ENCODE results near the gene NLRC5.

The NLRC5 gene

DNA sequence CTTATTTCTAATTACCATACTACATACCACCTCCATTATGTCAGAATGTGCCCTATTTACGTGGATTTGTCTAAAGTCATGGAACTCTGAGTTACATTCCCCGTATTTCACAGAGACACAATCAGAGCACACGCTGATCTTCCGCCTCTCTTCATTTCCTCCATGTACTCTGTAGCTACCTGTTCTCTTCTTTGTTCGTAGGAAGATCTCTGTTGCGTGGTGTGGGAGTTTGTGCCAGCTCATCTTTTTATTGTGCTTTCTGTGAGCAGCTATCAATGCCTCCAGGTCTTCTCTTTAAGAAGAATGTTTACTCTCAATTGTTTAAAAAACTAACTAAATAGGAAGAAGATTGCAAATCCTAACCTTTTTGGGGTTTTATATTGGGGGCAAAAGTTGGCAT, 26.9 kb downstream of the NLRC5 start:
- Histone ChIP-seq H3K27ac (ENCODE audit: low read length, poor library complexity, severe bottlenecking) (no peak overlapping the region), H3K4me3 (ENCODE audit: insufficient read depth in 1 of 2, low read depth in 1 of 2, low read length in 2 of 2) (no peak overlapping the region), H3K4me1 (ENCODE audit: control insufficient read depth, insufficient read depth, low read depth, low read length) (no peaks in the 10 kb centered on the region), H3K23ac (ENCODE audit: low read length in 2 of 2) (no peak overlapping the region), H3K4me2 (ENCODE audit: low read length, poor library complexity, severe bottlenecking) (no peak overlapping the region), H3K79me1 (replicated peaks; ENCODE audit: low read length, poor library complexity, severe bottlenecking) (no peaks in the 10 kb centered on the region), H2BK5ac (ENCODE audit: low read depth, low read length, poor library complexity, severe bottlenecking) (no peak overlapping the region), H3K18ac (ENCODE audit: low read depth in 1 of 2, low read length in 2 of 2) (no peak overlapping the region), H3K14ac (ENCODE audit: low read length in 2 of 2) (no peak overlapping the region), H4K8ac (ENCODE audit: low read length) (no peak overlapping the region), H2BK120ac (ENCODE audit: low read depth, low read length) (no peak overlapping the region), H3K4ac (ENCODE audit: low read depth in 1 of 2, low read length in 2 of 2) (no peak overlapping the region), H3K9ac (ENCODE audit: low read length) (no peak overlapping the region), H3K36me3 (ENCODE audit: control insufficient read depth in 1 of 2, insufficient read depth in 2 of 2, low read depth in 1 of 2, low read length in 2 of 2) (peaks cover 10 to 56% of the 10 kb centered on the region in 2 experiments), H3K27me3 (ENCODE audit: control insufficient read depth in 1 of 2, insufficient read depth in 1 of 2, low read length in 2 of 2) (no peaks in the 10 kb centered on the region), H2AK5ac (ENCODE audit: low read length, severe bottlenecking) (no peak overlapping the region), H2AFZ (ENCODE audit: low read depth, low read length) (no peak overlapping the region), H4K91ac (ENCODE audit: low read length) (no peak overlapping the region), H2BK12ac (ENCODE audit: low read length in 2 of 2) (no peak overlapping the region), H2BK15ac (ENCODE audit: low read depth, poor library complexity, severe bottlenecking) (no peak overlapping the region), H3K9me3 (ENCODE audit: control insufficient read depth, low read length) (no peaks in the 10 kb centered on the region)
- WGBS: 88% methylated on average over 4 of the region's 6 CpGs
- no peak for DNase-seq

- Histone ChIP-seq H3K4me1 (ENCODE audit: control insufficient read depth, insufficient read depth, low read depth, low read length) (no peaks in the 10 kb centered on the region), H3K4ac (ENCODE audit: low read depth in 1 of 2, low read length in 2 of 2) (peak overlapping the region in 1 of 2 experiments; percentile 47), H4K91ac (ENCODE audit: low read length) (no peak overlapping the region), H3K14ac (ENCODE audit: low read length in 2 of 2) (no peak overlapping the region), H2BK120ac (ENCODE audit: low read depth, low read length) (no peak overlapping the region), H3K36me3 (ENCODE audit: control insufficient read depth in 1 of 2, insufficient read depth in 2 of 2, low read depth in 1 of 2, low read length in 2 of 2) (peaks cover 13 to 61% of the 10 kb centered on the region in 2 experiments), H3K4me2 (ENCODE audit: low read length, poor library complexity, severe bottlenecking) (no peak overlapping the region), H2AFZ (ENCODE audit: low read depth, low read length) (no peak overlapping the region), H3K23ac (ENCODE audit: low read length in 2 of 2) (no peak overlapping the region), H4K8ac (ENCODE audit: low read length) (no peak overlapping the region), H3K27me3 (ENCODE audit: control insufficient read depth in 1 of 2, insufficient read depth in 1 of 2, low read length in 2 of 2) (no peaks in the 10 kb centered on the region), H3K9me3 (ENCODE audit: control insufficient read depth, low read length) (no peaks in the 10 kb centered on the region), H3K27ac (ENCODE audit: low read length, poor library complexity, severe bottlenecking) (no peak overlapping the region), H3K79me1 (replicated peaks; ENCODE audit: low read length, poor library complexity, severe bottlenecking) (no peaks in the 10 kb centered on the region), H3K4me3 (ENCODE audit: insufficient read depth in 1 of 2, low read depth in 1 of 2, low read length in 2 of 2) (no peak overlapping the region), H2BK12ac (ENCODE audit: low read length in 2 of 2) (no peak overlapping the region), H3K9ac (ENCODE audit: low read length) (no peak overlapping the region), H2BK15ac (ENCODE audit: low read depth, poor library complexity, severe bottlenecking) (no peak overlapping the region), H2AK5ac (ENCODE audit: low read length, severe bottlenecking) (no peak overlapping the region), H3K18ac (ENCODE audit: low read depth in 1 of 2, low read length in 2 of 2) (no peak overlapping the region), H2BK5ac (ENCODE audit: low read depth, low read length, poor library complexity, severe bottlenecking) (no peak overlapping the region)
- DNase-seq: no peak
- WGBS: 91% methylated on average over 5 of the region's 6 CpGs
These were observed 27.5 kb downstream of the NLRC5 start for GRCh38 chr16:57016831-57017230.

GRCh38 chr16:57017251-57017650, 27.9 kb downstream of the NLRC5 start:
- Histone ChIP-seq H3K4me2 (ENCODE audit: low read length, poor library complexity, severe bottlenecking) (no peak overlapping the region), H3K27ac (ENCODE audit: low read length, poor library complexity, severe bottlenecking) (no peak overlapping the region), H3K23ac (ENCODE audit: low read length in 2 of 2) (no peak overlapping the region), H3K9ac (ENCODE audit: low read length) (no peak overlapping the region), H4K91ac (ENCODE audit: low read length) (no peak overlapping the region), H3K4ac (ENCODE audit: low read depth in 1 of 2, low read length in 2 of 2) (no peak overlapping the region), H3K9me3 (ENCODE audit: control insufficient read depth, low read length) (no peaks in the 10 kb centered on the region), H2AFZ (ENCODE audit: low read depth, low read length) (no peak overlapping the region), H3K18ac (ENCODE audit: low read depth in 1 of 2, low read length in 2 of 2) (no peak overlapping the region), H2BK15ac (ENCODE audit: low read depth, poor library complexity, severe bottlenecking) (no peak overlapping the region), H2BK5ac (ENCODE audit: low read depth, low read length, poor library complexity, severe bottlenecking) (no peak overlapping the region), H2AK5ac (ENCODE audit: low read length, severe bottlenecking) (no peak overlapping the region), H4K8ac (ENCODE audit: low read length) (no peak overlapping the region), H2BK12ac (ENCODE audit: low read length in 2 of 2) (no peak overlapping the region), H3K36me3 (ENCODE audit: control insufficient read depth in 1 of 2, insufficient read depth in 2 of 2, low read depth in 1 of 2, low read length in 2 of 2) (peaks cover 17 to 65% of the 10 kb centered on the region in 2 experiments), H3K27me3 (ENCODE audit: control insufficient read depth in 1 of 2, insufficient read depth in 1 of 2, low read length in 2 of 2) (no peaks in the 10 kb centered on the region), H3K4me1 (ENCODE audit: control insufficient read depth, insufficient read depth, low read depth, low read length) (no peaks in the 10 kb centered on the region), H3K14ac (ENCODE audit: low read length in 2 of 2) (no peak overlapping the region), H2BK120ac (ENCODE audit: low read depth, low read length) (no peak overlapping the region), H3K79me1 (replicated peaks; ENCODE audit: low read length, poor library complexity, severe bottlenecking) (no peaks in the 10 kb centered on the region), H3K4me3 (ENCODE audit: insufficient read depth in 1 of 2, low read depth in 1 of 2, low read length in 2 of 2) (no peak overlapping the region)
- 11% methylated on average over 1 of the region's 1 CpG for WGBS
- peak; percentile 33 for DNase-seq

DNA sequence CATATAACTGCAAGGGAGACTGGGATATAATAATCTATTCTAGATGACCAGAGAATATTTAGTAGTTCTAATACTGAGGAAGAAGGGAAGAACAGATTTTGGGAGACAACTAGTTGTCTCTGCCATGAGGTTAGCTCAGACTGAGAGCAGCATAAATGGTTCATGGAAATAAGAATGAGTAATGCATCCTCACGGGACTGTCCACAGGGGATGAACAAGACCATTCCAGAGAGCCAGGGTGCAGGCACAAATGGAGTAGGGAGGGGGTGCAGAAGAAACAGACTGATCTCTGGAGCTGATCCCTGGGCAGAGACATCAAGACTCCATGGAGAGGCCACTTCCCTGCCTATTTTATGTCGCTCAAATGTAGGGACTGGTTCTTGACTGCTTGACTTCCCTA, 30.4 kb downstream of the NLRC5 start:
- Histone ChIP-seq H3K27ac (ENCODE audit: low read length, poor library complexity, severe bottlenecking) (no peak overlapping the region), H2BK12ac (ENCODE audit: low read length in 2 of 2) (no peak overlapping the region), H3K9me3 (ENCODE audit: control insufficient read depth, low read length) (no peaks in the 10 kb centered on the region), H4K8ac (ENCODE audit: low read length) (no peak overlapping the region), H3K18ac (ENCODE audit: low read depth in 1 of 2, low read length in 2 of 2) (no peak overlapping the region), H3K9ac (ENCODE audit: low read length) (peak overlapping the region; percentile 3), H3K27me3 (ENCODE audit: control insufficient read depth in 1 of 2, insufficient read depth in 1 of 2, low read length in 2 of 2) (no peaks in the 10 kb centered on the region), H3K23ac (ENCODE audit: low read length in 2 of 2) (no peak overlapping the region), H3K79me1 (replicated peaks; ENCODE audit: low read length, poor library complexity, severe bottlenecking) (no peaks in the 10 kb centered on the region), H2BK120ac (ENCODE audit: low read depth, low read length) (no peak overlapping the region), H3K4me1 (ENCODE audit: control insufficient read depth, insufficient read depth, low read depth, low read length) (no peaks in the 10 kb centered on the region), H2BK15ac (ENCODE audit: low read depth, poor library complexity, severe bottlenecking) (peak overlapping the region; percentile 33), H3K4ac (ENCODE audit: low read depth in 1 of 2, low read length in 2 of 2) (no peak overlapping the region), H4K91ac (ENCODE audit: low read length) (no peak overlapping the region), H3K14ac (ENCODE audit: low read length in 2 of 2) (no peak overlapping the region), H2BK5ac (ENCODE audit: low read depth, low read length, poor library complexity, severe bottlenecking) (no peak overlapping the region), H2AK5ac (ENCODE audit: low read length, severe bottlenecking) (no peak overlapping the region), H2AFZ (ENCODE audit: low read depth, low read length) (no peak overlapping the region), H3K4me3 (ENCODE audit: insufficient read depth in 1 of 2, low read depth in 1 of 2, low read length in 2 of 2) (no peak overlapping the region), H3K4me2 (ENCODE audit: low read length, poor library complexity, severe bottlenecking) (no peak overlapping the region), H3K36me3 (ENCODE audit: control insufficient read depth in 1 of 2, insufficient read depth in 2 of 2, low read depth in 1 of 2, low read length in 2 of 2) (peaks cover 27 to 90% of the 10 kb centered on the region in 2 experiments)
- no peak for DNase-seq
- 88% methylated on average over 2 of the region's 2 CpGs for WGBS
